PC-9 (cell line): ENCODE results near the gene KLK7.

ENCODE experiments used
- EZH2 ChIP-seq: fragments of 200-600 bp; sonication (generic); IDR thresholded peaks from 2 replicates; pipeline ENCODE4 v1.8.0; 2017; ENCODE audit warnings: antibody characterized with exemption, low read depth
- TF ChIP-seq, protein P1 (sequence below): fragments of 200-600 bp; sonication (generic); conservative IDR thresholded peaks from 2 replicates; pipeline ENCODE4 v1.6.1; 2017; ENCODE audit warnings: mixed run types, antibody characterized with exemption, mild to moderate bottlenecking, moderate library complexity

- TF ChIP-seq, protein P1, sequence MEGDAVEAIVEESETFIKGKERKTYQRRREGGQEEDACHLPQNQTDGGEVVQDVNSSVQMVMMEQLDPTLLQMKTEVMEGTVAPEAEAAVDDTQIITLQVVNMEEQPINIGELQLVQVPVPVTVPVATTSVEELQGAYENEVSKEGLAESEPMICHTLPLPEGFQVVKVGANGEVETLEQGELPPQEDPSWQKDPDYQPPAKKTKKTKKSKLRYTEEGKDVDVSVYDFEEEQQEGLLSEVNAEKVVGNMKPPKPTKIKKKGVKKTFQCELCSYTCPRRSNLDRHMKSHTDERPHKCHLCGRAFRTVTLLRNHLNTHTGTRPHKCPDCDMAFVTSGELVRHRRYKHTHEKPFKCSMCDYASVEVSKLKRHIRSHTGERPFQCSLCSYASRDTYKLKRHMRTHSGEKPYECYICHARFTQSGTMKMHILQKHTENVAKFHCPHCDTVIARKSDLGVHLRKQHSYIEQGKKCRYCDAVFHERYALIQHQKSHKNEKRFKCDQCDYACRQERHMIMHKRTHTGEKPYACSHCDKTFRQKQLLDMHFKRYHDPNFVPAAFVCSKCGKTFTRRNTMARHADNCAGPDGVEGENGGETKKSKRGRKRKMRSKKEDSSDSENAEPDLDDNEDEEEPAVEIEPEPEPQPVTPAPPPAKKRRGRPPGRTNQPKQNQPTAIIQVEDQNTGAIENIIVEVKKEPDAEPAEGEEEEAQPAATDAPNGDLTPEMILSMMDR: no peak
- TF ChIP-seq EZH2: no peak
These were observed 50.1 kb downstream of the KLK7 start for GRCh38 chr19:50933640-50934039.
